AG08396 (cell line): Measurements from ENCODE around the gene ZP2.
"Not testable (repeated sequence)": the region's sequence is repeated elsewhere in the genome, so short reads cannot be mapped to it uniquely, and the experiment has no call there.

ENCODE experiments used
- DNase-seq: peaks from one replicate; pipeline ENCODE4 v3.0.0; 2012; ENCODE audit warnings: low spot score, mixed read lengths

ZP2 gene

DNA sequence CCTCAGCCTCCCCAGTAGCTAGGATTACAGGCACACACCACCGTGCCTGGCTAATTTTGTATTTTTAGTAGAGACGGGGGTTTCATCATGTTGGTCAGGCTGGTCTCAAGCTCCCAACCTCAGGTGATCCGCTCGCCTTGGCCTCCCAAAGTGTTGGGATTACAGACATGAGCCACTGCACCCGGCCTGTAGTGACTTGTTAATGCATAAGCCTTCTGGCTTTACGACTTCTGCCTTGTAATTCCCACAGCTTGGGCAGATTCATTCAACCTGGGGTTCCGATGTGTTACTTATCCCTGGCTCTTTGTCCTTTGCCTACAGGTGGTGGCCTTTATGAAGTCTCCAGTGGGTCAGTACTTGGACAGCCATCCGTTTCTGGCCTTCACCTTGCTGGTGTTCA is 41.3 kb downstream of the ZP2 start:
- not testable (repeated sequence) for DNase-seq

DNA sequence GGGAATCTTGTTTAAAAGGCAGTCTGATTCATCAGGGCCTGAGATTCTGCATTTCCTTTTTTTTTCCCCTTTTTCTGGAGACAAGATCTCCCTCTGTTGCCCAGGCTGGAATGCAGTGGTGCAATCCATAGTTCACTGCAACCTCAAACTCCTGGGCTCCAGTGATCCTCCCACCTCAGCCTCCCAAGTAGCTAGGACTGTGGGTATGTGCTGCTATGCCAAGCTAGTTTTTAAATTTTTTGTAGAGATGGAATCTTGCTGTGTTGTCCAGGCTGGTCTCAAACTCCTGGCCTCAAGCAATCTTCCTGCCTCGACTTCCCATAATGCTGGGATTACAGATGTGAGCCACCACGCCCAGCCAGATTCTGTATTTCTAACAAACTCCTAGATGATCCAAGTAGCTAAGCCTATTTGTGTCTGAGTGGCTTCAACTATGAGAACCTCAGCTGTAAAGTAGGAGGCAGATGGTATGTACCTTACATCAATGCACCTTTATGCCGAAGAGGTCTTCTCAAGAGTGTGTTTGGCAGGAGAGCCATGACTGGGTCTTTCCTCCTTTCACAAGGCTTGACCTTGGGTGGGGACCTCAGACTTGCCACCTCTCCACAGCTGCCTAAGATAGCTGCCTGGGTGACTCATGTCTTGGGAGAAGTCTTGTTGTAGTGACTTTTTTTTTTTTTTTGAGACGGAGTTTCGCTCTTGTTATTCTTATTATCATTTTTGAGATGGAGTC is 42.0 kb downstream of the ZP2 start:
- peak; percentile 28 for DNase-seq

- no peak for DNase-seq
These were observed 43.3 kb downstream of the ZP2 start for GRCh38 chr16:21167929-21168602.

GRCh38 chr16:21167360-21167759 is 44.0 kb downstream of the ZP2 start:
- DNase-seq, result peak; percentile 78

DNA sequence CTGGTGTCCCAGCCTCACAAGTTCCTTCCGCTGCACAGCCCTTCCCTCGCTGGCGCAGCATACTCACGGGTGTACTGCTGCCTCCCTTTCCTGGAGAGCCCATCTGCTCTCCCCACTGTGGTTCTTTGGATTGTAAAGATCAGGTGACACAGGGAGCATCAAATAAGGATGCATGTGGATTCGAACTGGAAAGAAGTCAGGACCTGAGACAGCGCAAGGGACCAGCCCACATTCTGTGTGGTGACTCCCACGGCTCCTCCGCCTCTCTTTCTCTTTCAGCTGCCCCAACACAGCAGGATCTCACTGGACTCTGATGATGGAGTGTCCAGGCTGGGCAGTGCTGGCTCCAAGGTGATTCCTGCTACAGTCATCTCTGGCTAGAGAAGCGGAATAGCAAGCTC is 44.8 kb downstream of the ZP2 start:
- DNase-seq, result peak; percentile 34

GRCh38 chr16:21164521-21165168 is 46.7 kb downstream of the ZP2 start:
- DNase-seq, result no peak

- DNase-seq, result no peak
These were observed 47.8 kb downstream of the ZP2 start for GRCh38 chr16:21163576-21163975.

DNA sequence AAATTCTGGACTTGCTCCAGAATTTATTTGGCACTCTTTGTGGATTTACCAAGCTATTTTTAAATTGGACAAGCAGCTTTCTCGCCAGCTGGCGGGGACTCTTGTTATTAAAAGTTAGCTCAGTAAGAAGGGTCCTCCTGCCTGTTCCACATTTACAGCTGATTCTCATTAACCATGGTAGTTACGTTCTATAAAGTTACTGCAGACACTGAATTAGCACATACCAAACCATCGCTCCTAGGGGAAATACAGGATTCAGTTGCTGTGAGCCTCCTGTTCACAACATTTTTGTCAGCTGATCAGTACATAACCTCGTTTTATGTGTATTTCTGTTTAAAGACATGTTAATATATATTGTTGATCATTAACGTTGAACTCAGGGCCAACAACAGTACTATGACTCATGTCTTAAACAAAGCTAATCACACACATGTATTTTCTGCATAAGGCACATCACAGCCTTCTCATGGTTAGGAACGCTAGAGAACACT is 48.7 kb downstream of the ZP2 start:
- no peak for DNase-seq

- peak; percentile 32 for DNase-seq
These were observed 50.2 kb downstream of the ZP2 start for GRCh38 chr16:21161211-21161610.

DNA sequence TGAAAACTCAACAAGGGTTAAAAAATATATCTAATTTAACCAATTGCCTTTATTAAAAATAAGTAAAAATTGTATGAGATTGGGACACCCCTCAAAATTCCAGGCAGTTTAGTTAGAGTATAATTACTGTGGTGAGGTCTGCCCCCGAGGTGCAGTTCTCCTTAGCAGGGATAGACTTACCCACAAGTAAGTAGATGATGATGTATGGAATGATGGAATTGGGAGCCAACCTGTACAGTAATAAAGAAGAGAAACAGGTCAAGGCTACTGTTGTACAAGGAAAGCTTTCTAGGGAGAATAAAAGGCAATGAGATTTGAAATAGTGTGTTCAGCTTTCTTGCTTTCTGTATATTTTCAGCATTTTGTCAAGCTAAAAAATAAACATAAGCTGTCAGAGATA is 51.1 kb downstream of the ZP2 start:
- DNase-seq, result no peak

DNA sequence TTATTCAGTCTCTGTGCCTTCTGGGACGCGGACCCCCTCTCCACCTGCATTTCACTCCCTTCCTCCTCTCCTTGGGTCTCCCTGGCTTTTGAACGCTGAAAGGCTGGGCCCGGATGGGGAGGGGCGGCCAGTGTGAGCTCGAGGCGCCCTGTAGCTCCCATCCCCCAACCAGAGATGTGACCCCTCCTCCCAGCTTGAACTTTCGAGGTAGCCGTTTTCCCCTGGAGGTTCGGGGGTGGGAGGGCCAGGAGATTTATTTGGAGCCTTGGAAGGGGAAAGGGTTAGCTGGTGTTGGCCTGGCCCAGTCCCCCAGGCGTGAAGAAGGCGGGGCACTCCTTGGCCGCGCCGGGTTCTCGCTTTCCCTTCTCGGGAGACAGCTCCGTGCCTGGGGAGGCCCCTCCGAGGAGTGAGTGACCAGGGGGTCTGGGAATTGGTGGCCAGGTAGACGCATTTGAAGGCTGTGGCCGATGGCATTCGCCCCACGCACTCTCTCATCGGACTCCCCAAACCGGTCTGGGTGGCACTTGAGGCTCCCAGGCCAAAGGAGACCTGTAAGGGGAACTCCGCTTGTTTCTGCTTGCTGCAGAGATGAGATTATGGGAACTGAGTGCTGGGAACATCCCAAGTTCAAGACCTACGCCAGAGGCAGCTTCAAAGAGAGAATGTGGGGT is 52.0 kb downstream of the ZP2 start:
- DNase-seq, result peak; percentile 39

GRCh38 chr16:21158208-21159110 is 52.9 kb downstream of the ZP2 start, which contains the start of gene LDAF1:
Gene LDAF1, plus strand, starts transcription at chr16:21158674. Its CDS starts 2,509 bp downstream, at chr16:21161183.
- DNase-seq, result peak; percentile 92

- DNase-seq, result no peak
These were observed 53.7 kb downstream of the ZP2 start for GRCh38 chr16:21157632-21158031.

- peak; percentile 90 for DNase-seq
These were observed 54.5 kb downstream of the ZP2 start for GRCh38 chr16:21156767-21157467.

DNA sequence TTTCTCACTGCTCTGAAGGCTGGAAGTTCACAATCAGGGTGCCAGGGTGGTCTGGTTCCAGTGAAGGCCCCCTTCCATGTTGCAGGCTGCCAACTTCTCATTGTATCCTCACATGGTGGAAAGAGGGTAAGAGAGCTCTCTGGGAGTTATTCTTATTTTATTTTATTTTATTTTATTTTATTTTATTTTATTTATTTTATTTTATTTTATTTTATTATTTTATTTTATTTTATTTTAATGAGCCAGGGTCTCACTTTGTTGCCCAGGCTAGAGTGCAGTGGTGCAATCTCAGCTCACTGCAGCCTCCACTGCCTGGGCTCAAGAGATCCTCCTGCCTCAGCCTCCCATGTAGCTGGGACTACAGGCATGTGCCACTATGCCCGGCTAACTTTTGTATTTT is 55.4 kb downstream of the ZP2 start:
- not testable (repeated sequence) for DNase-seq

- not testable (repeated sequence) for DNase-seq
These were observed 58.1 kb downstream of the ZP2 start for GRCh38 chr16:21153124-21153729.

- DNase-seq, result not testable (repeated sequence)
These were observed 59.0 kb downstream of the ZP2 start for GRCh38 chr16:21152160-21153030.

- DNase-seq, result peak; percentile 12
These were observed 60.9 kb downstream of the ZP2 start, which contains the start of gene DNAH3 for GRCh38 chr16:21150375-21151001. Gene DNAH3, minus strand, starts transcription at chr16:21150846. Its CDS starts 527 bp downstream, at chr16:21150319.
